Thoracic aorta (tissue), 2 donors: ENCODE data around the gene CUEDC2. TPM values are rescaled to one million over a fixed set of nuclear protein-coding genes. Genes with fewer than 3 reads are reported as not detected.

Experiments
- ATAC-seq: fragments of 150-250 bp; one replicate; pipeline ENCODE4 v1.8.0; 2017; ENCODE audit warnings: low read depth; ENCODE audit not compliant: insufficient number of reproducible peaks, low FRiP score
- DNase-seq: peaks from one replicate; pipeline ENCODE4 v3.0.0-alpha.2; 2020; ENCODE audit warnings: low spot score
- H3K27ac ChIP-seq, 2 donors: fragments of 200-600 bp; sonication (generic); 1 replicate in 1 of 2; 2 replicates in 1 of 2; pipeline ENCODE4 v1.5.1; 2016; ENCODE audit warnings: mild to moderate bottlenecking in 2 of 2, moderate library complexity in 2 of 2
- H3K27me3 ChIP-seq: fragments of 200-600 bp; sonication (generic); replicated peaks from 2 replicates; pipeline ENCODE4 v1.6.0; 2016; ENCODE audit warnings: mild to moderate bottlenecking; ENCODE audit not compliant: insufficient read depth
- H3K36me3 ChIP-seq: fragments of 200-600 bp; sonication (generic); one replicate; pipeline ENCODE4 v1.5.1; 2016
- H3K4me1 ChIP-seq, 2 donors: fragments of 200-600 bp; sonication (generic); 1 replicate in 1 of 2; 2 replicates in 1 of 2; pipeline versions ENCODE4 v1.5.1 to v1.6.0; 2016; ENCODE audit warnings: low read depth in 2 of 2, mild to moderate bottlenecking in 1 of 2; ENCODE audit not compliant: control insufficient read depth in 1 of 2
- H3K4me3 ChIP-seq: fragments of 200-600 bp; sonication (generic); 2 replicates; pipeline ENCODE4 v1.5.1; 2016; ENCODE audit warnings: mild to moderate bottlenecking
- H3K9me3 ChIP-seq: fragments of 200-600 bp; sonication (generic); 2 replicates; pipeline ENCODE4 v1.5.1; 2016
- CTCF ChIP-seq: fragments of 200-600 bp; sonication (generic); IDR thresholded peaks from one replicate; pipeline ENCODE4 v1.5.1; 2019; ENCODE audit warnings: antibody characterized with exemption
- total RNA-seq, 2 donors: library from RNA; depleted of rRNA; stranded (reverse); fragments of >200 nt; gene quantifications; one replicate each; pipeline versions ENCODE4 v1.1.0 to v1.2.3, GENCODE V29; 2016

The CUEDC2 gene
- total RNA-seq, 2 donors from 2014 or later, result 40.8 to 53.2 TPM

- peaks cover 5% of the 10 kb centered on the region for H3K36me3 ChIP-seq
- ATAC-seq (no peak), DNase-seq (no peak)
- H3K4me3 ChIP-seq, result no peak overlapping the region
- no peak for TF ChIP-seq CTCF
- no peaks in the 10 kb centered on the region for H3K9me3 ChIP-seq
- H3K27me3 ChIP-seq, result no peaks in the 10 kb centered on the region
- H3K27ac ChIP-seq, result no peak overlapping the region
- H3K4me1 ChIP-seq, result no peaks in the 10 kb centered on the region
Observed at GRCh38 chr10:102475451-102476040, 43.2 kb upstream of the CUEDC2 start.

- Histone ChIP-seq H3K4me3 (no peak overlapping the region), H3K27me3 (no peaks in the 10 kb centered on the region), H3K9me3 (no peaks in the 10 kb centered on the region), H3K36me3 (no peaks in the 10 kb centered on the region), H3K27ac (no peak overlapping the region), H3K4me1 (no peaks in the 10 kb centered on the region)
- no peak for ATAC-seq
- DNase-seq, result no peak
- TF ChIP-seq CTCF, result no peak
Observed at GRCh38 chr10:102473445-102474331, 41.3 kb upstream of the CUEDC2 start.

- Histone ChIP-seq H3K9me3 (no peaks in the 10 kb centered on the region), H3K27me3 (no peaks in the 10 kb centered on the region), H3K36me3 (no peaks in the 10 kb centered on the region), H3K27ac (no peak overlapping the region), H3K4me3 (no peak overlapping the region), H3K4me1 (no peaks in the 10 kb centered on the region)
- TF ChIP-seq CTCF, result no peak
- ATAC-seq, result no peak
- no peak for DNase-seq
Observed at GRCh38 chr10:102470579-102471546, 38.5 kb upstream of the CUEDC2 start.

- no peak for ATAC-seq
- Histone ChIP-seq H3K27me3 (no peaks in the 10 kb centered on the region), H3K27ac (no peak overlapping the region), H3K36me3 (no peaks in the 10 kb centered on the region), H3K4me1 (no peaks in the 10 kb centered on the region), H3K9me3 (no peaks in the 10 kb centered on the region), H3K4me3 (no peak overlapping the region)
- TF ChIP-seq CTCF, result no peak
- DNase-seq, result no peak
Observed at GRCh38 chr10:102468683-102469082, 36.3 kb upstream of the CUEDC2 start.
